Gastrocnemius medialis (tissue), 4 donors: ENCODE results near the gene CELF4. TPM values are rescaled to one million over a fixed set of nuclear protein-coding genes. Genes with fewer than 3 reads are reported as not detected.

Experiments used
- ATAC-seq, 2 donors: fragments of 150-250 bp; one replicate each; pipeline ENCODE4 v1.9.1; 2016
- DNase-seq, 2 donors: peaks; one replicate each; pipeline ENCODE4 v3.0.0-alpha.2; 2019
- H3K27ac ChIP-seq, 4 donors: fragments of 200-600 bp; sonication (generic); 1 replicate in 1 of 4; 2 replicates in 3 of 4; pipeline ENCODE4 v1.5.1; 2016 to 2018; ENCODE audit warnings: mild to moderate bottlenecking in 2 of 4, moderate library complexity in 1 of 4
- H3K27me3 ChIP-seq, 3 donors: fragments of 200-600 bp; sonication (generic) in 2 of 3; 1 replicate in 1 of 3; 2 replicates in 2 of 3; pipeline versions ENCODE4 v1.5.1 to v1.6.0; 2016 to 2019; ENCODE audit warnings: mild to moderate bottlenecking in 1 of 3, moderate library complexity in 1 of 3
- H3K36me3 ChIP-seq, 2 donors: fragments of 200-600 bp; sonication (generic) in 1 of 2; one replicate each; pipeline ENCODE4 v1.5.1; 2017 to 2018
- H3K4me1 ChIP-seq, 2 donors: fragments of 200-600 bp; sonication (generic) in 1 of 2; one replicate each; pipeline ENCODE4 v1.5.1; 2016 to 2017; ENCODE audit warnings: mild to moderate bottlenecking in 2 of 2
- H3K4me3 ChIP-seq, 4 donors: fragments of 200-600 bp; sonication (generic) in 3 of 4; 1 replicate in 1 of 4; 2 replicates in 3 of 4; pipeline ENCODE4 v1.5.1; 2016 to 2019; ENCODE audit warnings: mild to moderate bottlenecking in 2 of 4
- H3K9me3 ChIP-seq, 3 donors: fragments of 200-600 bp; sonication (generic) in 2 of 3; 1 replicate in 1 of 3; 2 replicates in 2 of 3; pipeline ENCODE4 v1.5.1; 2016 to 2019
- POLR2A ChIP-seq, 2 donors: fragments of 450-650 bp; IDR thresholded peaks; one replicate each; pipeline ENCODE4 v1.6.1; 2017; ENCODE audit warnings: antibody characterized with exemption in 2 of 2, mild to moderate bottlenecking in 2 of 2, moderate library complexity in 2 of 2
- in situ Hi-C, 4 donors: fragments of 200-750 bp; cut with MboI; loops; one replicate each; pipeline versions ENCODE4 v1.15.0 to v1.8.0; 2017; ENCODE audit warnings: low sequenced_read_pairs in 4 of 4
- intact Hi-C: fragments of 100-400 bp; cut with DNase I; formaldehyde crosslinking; loops from one replicate; pipeline ENCODE4 v1.15.1; 2023; ENCODE audit warnings: low total_unique reads
- total RNA-seq, 4 donors: library from RNA; depleted of rRNA; stranded (reverse); fragments of >200 nt; gene quantifications; one replicate each; pipeline versions ENCODE4 v1.1.0 to v1.2.3, GENCODE V29; 2016
- TF ChIP-seq, protein P1 (sequence below), 5 experiments: fragments of 450-650 bp in 3 of 5; fragments of 200-600 bp in 2 of 5; sonication (generic) in 2 of 5; IDR thresholded peaks in 4 of 5; conservative IDR thresholded peaks in 1 of 5; 1 replicate in 4 of 5; 2 replicates in 1 of 5; pipeline ENCODE4 v1.5.1; 2016 to 2019; ENCODE audit warnings: antibody characterized with exemption in 5 of 5, mild to moderate bottlenecking in 3 of 5, moderate library complexity in 3 of 5

CELF4 gene
- total RNA-seq, 4 donors from 2014 or later = not detected

DNA sequence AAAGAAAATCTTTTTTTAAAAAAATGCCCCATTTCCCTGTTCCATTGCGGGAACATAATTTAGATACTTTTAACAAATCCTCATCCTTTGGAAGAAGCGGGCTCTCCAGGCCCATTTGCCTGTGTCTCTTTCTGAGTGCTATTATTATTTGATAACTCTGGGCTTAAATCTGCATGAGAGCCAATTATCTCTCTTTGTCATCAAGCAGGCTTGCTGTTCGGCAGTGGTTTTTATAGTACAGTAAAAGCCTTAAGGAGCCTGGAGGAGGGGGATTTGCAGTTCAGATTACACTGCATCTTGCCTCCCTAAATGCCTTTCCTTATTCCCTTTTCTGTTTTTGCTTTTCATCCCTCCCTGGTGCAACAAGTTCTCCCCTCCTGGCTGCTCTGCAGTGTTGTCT is 50.6 kb downstream of the CELF4 start:
- no peak overlapping the region for H3K4me3 ChIP-seq
- TF ChIP-seq POLR2A (IDR thresholded peaks at IDR 0.05) = no peak
- TF ChIP-seq, protein P1, sequence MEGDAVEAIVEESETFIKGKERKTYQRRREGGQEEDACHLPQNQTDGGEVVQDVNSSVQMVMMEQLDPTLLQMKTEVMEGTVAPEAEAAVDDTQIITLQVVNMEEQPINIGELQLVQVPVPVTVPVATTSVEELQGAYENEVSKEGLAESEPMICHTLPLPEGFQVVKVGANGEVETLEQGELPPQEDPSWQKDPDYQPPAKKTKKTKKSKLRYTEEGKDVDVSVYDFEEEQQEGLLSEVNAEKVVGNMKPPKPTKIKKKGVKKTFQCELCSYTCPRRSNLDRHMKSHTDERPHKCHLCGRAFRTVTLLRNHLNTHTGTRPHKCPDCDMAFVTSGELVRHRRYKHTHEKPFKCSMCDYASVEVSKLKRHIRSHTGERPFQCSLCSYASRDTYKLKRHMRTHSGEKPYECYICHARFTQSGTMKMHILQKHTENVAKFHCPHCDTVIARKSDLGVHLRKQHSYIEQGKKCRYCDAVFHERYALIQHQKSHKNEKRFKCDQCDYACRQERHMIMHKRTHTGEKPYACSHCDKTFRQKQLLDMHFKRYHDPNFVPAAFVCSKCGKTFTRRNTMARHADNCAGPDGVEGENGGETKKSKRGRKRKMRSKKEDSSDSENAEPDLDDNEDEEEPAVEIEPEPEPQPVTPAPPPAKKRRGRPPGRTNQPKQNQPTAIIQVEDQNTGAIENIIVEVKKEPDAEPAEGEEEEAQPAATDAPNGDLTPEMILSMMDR (IDR thresholded peaks at IDR 0.05 in 4 of 5, conservative IDR thresholded peaks at IDR 0.05 in 1 of 5) = no peak
- H3K27me3 ChIP-seq = no peaks in the 10 kb centered on the region
- no peak for DNase-seq
- no peak overlapping the region for H3K27ac ChIP-seq
- H3K9me3 ChIP-seq = no peaks in the 10 kb centered on the region
- in situ Hi-C loops = no loop called here
- ATAC-seq = no peak
- intact Hi-C loops = no loop called here
- H3K36me3 ChIP-seq = no peaks in the 10 kb centered on the region
- no peaks in the 10 kb centered on the region for H3K4me1 ChIP-seq

DNA sequence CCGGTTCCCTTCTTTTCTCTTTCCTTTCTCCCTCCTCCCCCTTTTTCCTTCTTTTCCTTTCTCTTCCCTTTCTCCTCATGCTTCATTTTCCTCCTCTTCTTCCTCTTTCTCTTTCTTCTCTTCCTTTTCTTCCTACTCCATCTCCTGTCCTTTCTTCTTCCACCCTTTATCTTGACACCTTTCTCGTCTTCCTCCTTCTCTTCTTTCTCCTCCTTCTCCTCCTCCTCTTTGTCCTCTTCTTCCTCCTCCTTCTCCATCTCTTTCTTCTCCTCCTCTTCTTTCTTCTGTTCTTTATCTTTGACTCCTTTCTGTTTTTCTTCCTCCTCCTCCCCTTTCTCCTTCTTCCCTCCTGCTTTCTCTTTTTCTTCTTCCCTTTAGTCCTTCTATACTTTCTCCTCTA is 53.2 kb downstream of the CELF4 start:
- intact Hi-C loops = no loop called here

GRCh38 chr18:37511721-37512298 is 53.8 kb downstream of the CELF4 start:
- Histone ChIP-seq H3K4me3 (no peak overlapping the region), H3K36me3 (no peaks in the 10 kb centered on the region), H3K27me3 (no peaks in the 10 kb centered on the region), H3K4me1 (no peaks in the 10 kb centered on the region), H3K9me3 (no peaks in the 10 kb centered on the region), H3K27ac (no peak overlapping the region)
- TF ChIP-seq POLR2A (IDR thresholded peaks at IDR 0.05) = no peak
- TF ChIP-seq, protein P1 (IDR thresholded peaks at IDR 0.05 in 4 of 5, conservative IDR thresholded peaks at IDR 0.05 in 1 of 5) = no peak
- intact Hi-C loops (no loop called here), in situ Hi-C loops (no loop called here)
- DNase-seq = no peak
- ATAC-seq = no peak

More for the DNA sequence above, 53.2 kb downstream of the CELF4 start:
- no peaks in the 10 kb centered on the region for H3K36me3 ChIP-seq
- DNase-seq (no peak), ATAC-seq (no peak)
- H3K4me3 ChIP-seq = no peak overlapping the region
- H3K27me3 ChIP-seq = no peaks in the 10 kb centered on the region
- no peaks in the 10 kb centered on the region for H3K4me1 ChIP-seq
- no peak overlapping the region for H3K27ac ChIP-seq
- H3K9me3 ChIP-seq = no peaks in the 10 kb centered on the region
- TF ChIP-seq, protein P1 (IDR thresholded peaks at IDR 0.05 in 4 of 5, conservative IDR thresholded peaks at IDR 0.05 in 1 of 5) = no peak
- TF ChIP-seq POLR2A (IDR thresholded peaks at IDR 0.05) = no peak
- in situ Hi-C loops = no loop called here

DNA sequence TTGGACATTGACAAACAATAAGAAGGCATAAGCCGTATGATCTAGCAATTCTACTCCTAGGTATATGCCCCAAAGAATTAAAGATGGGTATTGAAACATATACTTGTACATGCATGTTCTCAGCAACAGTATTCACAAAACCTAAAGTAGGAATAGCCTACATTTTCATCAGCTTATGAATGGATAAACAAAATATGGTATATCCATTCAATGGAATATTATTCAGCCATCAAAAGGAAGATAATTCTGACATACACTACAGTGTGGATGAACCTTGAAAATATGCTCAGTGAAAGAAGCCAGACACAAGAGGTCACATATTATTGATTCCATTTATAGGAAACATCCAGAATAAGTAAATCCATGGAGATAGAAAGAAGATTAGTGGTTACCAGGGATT is 56.0 kb downstream of the CELF4 start:
- Histone ChIP-seq H3K36me3 (no peaks in the 10 kb centered on the region), H3K27ac (no peak overlapping the region), H3K4me3 (no peak overlapping the region), H3K27me3 (no peaks in the 10 kb centered on the region), H3K4me1 (no peaks in the 10 kb centered on the region), H3K9me3 (no peaks in the 10 kb centered on the region)
- TF ChIP-seq, protein P1 (IDR thresholded peaks at IDR 0.05 in 4 of 5, conservative IDR thresholded peaks at IDR 0.05 in 1 of 5) = no peak
- no peak for TF ChIP-seq POLR2A (IDR thresholded peaks at IDR 0.05)
- intact Hi-C loops = no loop called here
- ATAC-seq (no peak), DNase-seq (no peak)
- in situ Hi-C loops = no loop called here

GRCh38 chr18:37508207-37508606 is 57.4 kb downstream of the CELF4 start:
- DNase-seq (no peak), ATAC-seq (no peak)
- TF ChIP-seq POLR2A (IDR thresholded peaks at IDR 0.05) = no peak
- TF ChIP-seq, protein P1 (IDR thresholded peaks at IDR 0.05 in 4 of 5, conservative IDR thresholded peaks at IDR 0.05 in 1 of 5) = no peak
- Histone ChIP-seq H3K4me3 (no peak overlapping the region), H3K9me3 (no peaks in the 10 kb centered on the region), H3K27me3 (no peaks in the 10 kb centered on the region), H3K4me1 (no peaks in the 10 kb centered on the region), H3K36me3 (no peaks in the 10 kb centered on the region), H3K27ac (no peak overlapping the region)
- intact Hi-C loops = no loop called here
- in situ Hi-C loops = no loop called here
